Cerebellar cortex (tissue), 1 donor: Measurements from ENCODE around the gene WFS1.

Experiments
- DNase-seq: peaks from one replicate; pipeline ENCODE4 v3.0.0-alpha.2; 2015; ENCODE audit warnings: low spot score

Gene WFS1

DNA sequence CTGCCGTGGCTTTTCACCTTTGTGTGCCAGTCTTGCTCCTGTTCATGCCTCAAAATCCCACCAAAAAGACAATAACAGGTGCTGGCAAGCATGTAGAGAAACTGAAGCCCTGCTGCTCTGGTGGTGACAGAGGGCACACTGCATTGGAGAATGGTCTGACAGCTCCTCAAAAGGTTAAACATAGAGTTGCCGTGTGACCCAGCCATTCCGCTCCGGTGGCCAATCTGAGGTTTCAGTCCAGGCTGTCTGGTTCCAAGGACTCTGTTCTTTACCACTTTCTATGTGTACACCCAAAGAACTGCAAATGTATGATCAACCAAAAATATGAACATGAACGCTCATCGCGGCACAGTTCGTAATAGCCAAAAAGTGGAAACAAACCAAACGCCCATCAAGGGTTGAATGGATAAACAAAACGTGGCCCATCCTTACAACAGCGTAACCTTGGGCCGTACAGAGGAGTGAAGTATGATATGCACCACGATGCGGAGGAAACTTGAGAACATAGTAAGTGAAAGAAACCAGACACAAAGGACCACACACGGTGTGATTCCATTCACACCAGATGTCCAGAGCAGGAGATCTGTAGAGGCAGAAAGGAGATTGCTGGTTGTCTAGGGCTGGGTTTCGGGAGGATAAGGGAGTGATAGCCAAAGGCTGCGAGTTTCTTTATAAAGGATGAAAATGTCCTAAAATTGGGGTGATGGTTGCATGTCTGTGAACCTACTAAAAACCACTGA, 33.6 kb upstream of the WFS1 start:
- DNase-seq: no peak

- DNase-seq: no peak
Observed at GRCh38 chr4:6236816-6237390, 32.7 kb upstream of the WFS1 start.

- no peak for DNase-seq
Observed at GRCh38 chr4:6239486-6239885, 30.2 kb upstream of the WFS1 start.

- DNase-seq: no peak
Observed at GRCh38 chr4:6239968-6240367, 29.7 kb upstream of the WFS1 start.

GRCh38 chr4:6241062-6241845, 28.4 kb upstream of the WFS1 start:
- no peak for DNase-seq

DNA sequence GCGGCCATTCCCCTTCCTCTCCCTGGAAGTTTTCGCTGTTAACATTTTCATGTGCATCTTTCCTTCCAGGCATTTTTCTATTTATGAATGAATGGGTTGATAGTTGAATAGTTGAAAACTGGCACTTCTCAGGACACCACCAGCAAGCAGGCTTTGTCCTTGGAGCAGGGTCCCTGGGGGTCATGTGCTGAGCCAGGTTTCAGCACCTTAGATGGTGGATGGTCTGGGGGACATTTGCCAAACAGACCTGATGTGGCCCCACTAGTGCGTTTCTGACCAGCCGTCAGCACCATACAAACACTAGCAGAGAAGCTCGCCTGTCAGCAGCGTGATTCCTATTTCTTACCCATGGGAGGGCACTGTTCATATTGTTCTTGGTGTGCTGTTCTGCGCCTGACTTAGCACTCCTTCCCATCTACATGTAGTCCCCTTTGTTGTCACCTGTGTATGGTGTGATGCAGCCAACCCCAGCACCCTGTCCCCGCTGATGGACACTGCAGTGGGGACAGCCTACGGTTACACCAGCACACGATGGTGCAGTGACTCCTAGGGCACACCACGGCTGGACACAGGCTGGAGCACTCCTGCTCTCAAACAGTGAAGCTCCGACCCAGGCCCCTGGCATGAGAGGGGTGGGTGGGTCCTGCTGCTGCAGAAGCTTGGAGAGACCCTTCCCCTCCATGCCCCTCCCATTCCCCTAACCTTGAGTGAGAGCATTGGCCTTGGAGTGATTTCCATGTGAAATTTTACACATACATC, 27.2 kb upstream of the WFS1 start:
- DNase-seq: no peak

GRCh38 chr4:6245246-6246169, 24.1 kb upstream of the WFS1 start:
- peak; percentile 80 for DNase-seq

DNA sequence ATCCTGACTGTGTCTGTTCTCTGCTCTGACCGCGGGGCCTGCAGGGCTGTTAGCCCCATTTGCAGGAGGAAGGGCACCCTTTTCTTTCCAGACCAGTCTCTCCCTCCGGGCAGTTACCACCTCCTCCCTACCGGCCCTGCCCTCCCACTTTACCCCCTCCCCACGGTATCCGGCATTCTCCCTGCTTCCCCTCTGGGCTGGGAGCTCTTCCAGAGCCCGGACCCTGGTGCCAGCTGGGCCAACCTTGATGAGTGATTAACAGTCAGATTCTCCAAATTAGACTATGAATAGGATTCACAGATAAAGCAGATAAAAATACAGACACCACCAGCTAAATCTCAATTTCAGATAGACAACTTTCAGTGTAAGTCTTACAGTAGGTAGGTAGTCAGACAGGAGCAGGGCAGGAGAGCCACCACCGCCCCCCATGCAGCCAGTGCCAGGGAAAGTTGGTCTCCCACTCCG, 23.4 kb upstream of the WFS1 start:
- no peak for DNase-seq

DNA sequence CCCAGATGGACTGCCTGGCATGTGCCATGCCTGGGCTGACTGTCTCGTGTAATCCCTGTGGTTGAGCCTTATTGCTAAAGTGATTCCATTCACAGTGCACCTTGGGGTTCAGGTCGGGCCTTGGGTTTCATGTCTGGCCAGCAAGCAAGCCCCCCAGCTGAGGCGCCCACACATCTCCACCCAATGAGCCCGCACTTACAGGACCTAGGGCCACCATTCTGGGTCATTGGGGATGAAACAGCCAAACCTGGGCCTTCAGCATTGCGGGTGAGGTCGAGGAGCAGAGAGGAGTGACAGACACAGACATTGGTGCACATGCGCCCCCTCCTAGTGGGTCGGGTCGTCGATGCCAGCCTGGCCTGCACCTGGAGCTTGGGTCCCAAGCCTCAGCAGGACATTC, 21.3 kb upstream of the WFS1 start:
- no peak for DNase-seq

- peak; percentile 93 for DNase-seq
Observed at GRCh38 chr4:6250235-6250983, 19.2 kb upstream of the WFS1 start.

GRCh38 chr4:6250984-6251295, 18.7 kb upstream of the WFS1 start:
- DNase-seq: no peak

- no peak for DNase-seq
Observed at GRCh38 chr4:6251365-6251764, 18.3 kb upstream of the WFS1 start.

DNA sequence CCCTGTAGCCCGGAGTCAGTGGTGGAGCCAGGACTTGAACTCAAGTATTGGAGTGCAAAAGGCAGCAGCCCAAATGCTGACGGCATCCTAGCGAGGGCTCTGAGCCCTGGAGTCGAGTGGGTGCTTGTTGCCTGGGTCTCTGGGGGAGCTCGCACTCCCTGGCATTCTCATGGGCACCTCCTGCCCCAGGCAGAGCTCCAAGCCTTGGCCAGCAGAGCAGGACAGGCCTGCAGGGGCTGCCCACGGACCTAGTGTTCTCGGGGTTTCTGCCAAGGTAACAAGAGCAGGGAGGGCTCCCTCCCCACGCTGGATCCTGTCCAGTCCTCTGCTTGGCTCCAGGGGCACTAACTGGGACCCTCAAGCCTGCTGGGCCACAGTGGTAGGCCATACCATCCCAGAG, 17.6 kb upstream of the WFS1 start:
- no peak for DNase-seq

GRCh38 chr4:6253111-6253510, 16.5 kb upstream of the WFS1 start:
- no peak for DNase-seq

GRCh38 chr4:6253961-6254360, 15.7 kb upstream of the WFS1 start:
- DNase-seq: no peak

- DNase-seq: no peak
Observed at GRCh38 chr4:6256141-6256540, 13.5 kb upstream of the WFS1 start.

DNA sequence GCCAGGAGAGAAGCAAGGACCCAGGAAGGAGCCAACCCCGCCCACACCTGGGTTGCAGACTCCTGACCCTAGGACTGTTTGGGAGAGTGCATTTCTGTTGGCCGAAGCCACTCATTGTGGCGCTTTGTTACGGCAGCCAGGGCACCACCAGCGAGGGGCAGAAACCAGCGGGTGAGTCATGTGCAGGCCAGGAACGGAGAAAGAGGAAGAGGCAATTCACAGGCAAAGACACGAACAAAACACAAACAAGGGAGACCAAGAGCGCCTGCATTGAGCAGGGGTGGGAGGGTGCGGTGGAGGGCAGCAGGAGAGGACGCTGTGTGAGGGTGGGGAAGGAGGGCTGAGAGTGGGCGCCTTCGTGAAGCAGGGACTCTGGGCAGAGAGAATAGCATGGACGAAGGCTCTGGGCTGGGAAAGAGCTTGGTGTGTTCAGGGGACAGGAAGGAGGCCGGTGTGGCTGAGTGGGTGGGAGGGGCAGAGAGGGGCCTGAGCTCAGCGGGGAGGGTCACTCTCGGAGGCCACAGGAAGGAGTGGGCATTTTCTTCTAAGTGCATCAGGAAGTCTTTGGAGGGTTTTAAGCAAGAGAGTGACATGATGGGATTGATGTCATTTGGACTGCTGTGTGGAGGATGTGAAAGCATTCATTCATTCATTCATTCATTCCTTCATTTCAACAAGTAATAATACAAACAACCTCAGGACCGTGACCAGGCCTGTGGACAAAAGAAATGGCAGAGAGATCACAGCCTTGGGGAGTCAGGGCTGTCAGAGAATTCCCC, 12.2 kb upstream of the WFS1 start:
- DNase-seq: no peak

DNA sequence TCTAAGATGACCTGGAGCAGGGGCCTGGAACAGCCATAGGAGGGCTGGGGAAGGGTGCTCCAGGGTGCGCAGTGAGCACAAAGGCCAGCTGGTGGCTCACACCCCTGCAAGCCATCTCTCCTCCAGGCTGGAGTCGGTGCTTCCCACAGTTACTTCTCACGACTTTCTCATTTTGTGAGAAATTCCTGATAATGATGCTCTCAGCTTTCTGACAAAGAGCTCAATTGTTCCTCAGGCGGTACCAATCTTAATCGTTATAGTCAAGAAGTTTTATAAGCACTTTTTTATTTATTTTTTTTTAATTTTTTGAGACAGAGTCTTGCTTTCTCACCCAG, 11.7 kb upstream of the WFS1 start:
- DNase-seq: no peak

GRCh38 chr4:6258741-6259140, 10.9 kb upstream of the WFS1 start:
- DNase-seq: no peak

- no peak for DNase-seq
Observed at GRCh38 chr4:6259886-6260285, 9.8 kb upstream of the WFS1 start.
